Fibroblast of lung (primary cell): ENCODE data around the gene CST4. TPM values are rescaled to one million over a fixed set of nuclear protein-coding genes. Genes with fewer than 3 reads are reported as not detected.

Source experiments
- DNase-seq, 2 donors: peaks; one replicate each; pipeline versions ENCODE4 v3.0.0 to v3.0.0-alpha.2; 2010; ENCODE audit warnings: low read depth in 2 of 2
- H2AFZ ChIP-seq: 2 replicates; pipeline ENCODE4 v1.5.1; 2012; ENCODE audit warnings: low read length, control low read depth, inconsistent platforms
- H3K27ac ChIP-seq: 2 replicates; pipeline ENCODE4 v1.5.1; 2011; ENCODE audit warnings: low read length, control low read depth; ENCODE audit not compliant: insufficient read depth
- H3K27me3 ChIP-seq: 2 replicates; pipeline ENCODE4 v1.5.1; 2011; ENCODE audit warnings: mild to moderate bottlenecking, low read length; ENCODE audit not compliant: control insufficient read depth, insufficient read depth
- H3K36me3 ChIP-seq: 2 replicates; pipeline ENCODE4 v1.5.1; 2011; ENCODE audit warnings: low read length; ENCODE audit not compliant: control insufficient read depth, insufficient read depth
- H3K4me1 ChIP-seq: 2 replicates; pipeline ENCODE4 v1.5.1; 2011; ENCODE audit warnings: low read length; ENCODE audit not compliant: control insufficient read depth, insufficient read depth; ENCODE audit errors: extremely low read depth
- H3K4me2 ChIP-seq: 2 replicates; pipeline ENCODE4 v1.5.1; 2011; ENCODE audit warnings: low read length, control low read depth; ENCODE audit not compliant: insufficient read depth; ENCODE audit errors: extremely low read depth
- H3K4me3 ChIP-seq, 4 experiments: fragments of 200-600 bp in 1 of 4; sonication (generic) in 1 of 4; replicated peaks in 1 of 4; 2 replicates each; pipeline ENCODE4 v1.5.1; 2011 to 2016; ENCODE audit warnings: low read length in 4 of 4, low read depth in 3 of 4, mild to moderate bottlenecking in 3 of 4, control low read depth in 2 of 4, inconsistent platforms in 1 of 4, mixed read lengths in 1 of 4; ENCODE audit not compliant: insufficient read depth in 1 of 4; ENCODE audit errors: control extremely low read depth in 1 of 4
- H3K79me2 ChIP-seq: 2 replicates; pipeline ENCODE4 v1.5.1; 2012; ENCODE audit warnings: mild to moderate bottlenecking, low read length, inconsistent platforms; ENCODE audit not compliant: control insufficient read depth, insufficient read depth
- H3K9ac ChIP-seq: 2 replicates; pipeline ENCODE4 v1.5.1; 2011; ENCODE audit warnings: mild to moderate bottlenecking, low read length, control low read depth; ENCODE audit not compliant: insufficient read depth
- H3K9me3 ChIP-seq: 2 replicates; pipeline ENCODE4 v1.5.1; 2012; ENCODE audit warnings: low read depth, low read length; ENCODE audit not compliant: control insufficient read depth, insufficient read depth
- H4K20me1 ChIP-seq: 2 replicates; pipeline ENCODE4 v1.5.1; 2011; ENCODE audit warnings: low read length; ENCODE audit not compliant: control insufficient read depth, insufficient read depth; ENCODE audit errors: extremely low read depth
- EZH2 ChIP-seq: IDR thresholded peaks from 2 replicates; pipeline ENCODE4 v1.5.1; 2012; ENCODE audit warnings: low read length, control low read depth, mild to moderate bottlenecking; ENCODE audit errors: missing control alignments
- polyA plus RNA-seq, 2 donors: library from polyadenylated mRNA; depleted of rRNA in 1 of 2; stranded (reverse) in 1 of 2; unstranded in 1 of 2; fragments of >200 nt; gene quantifications; 2 replicates each; pipeline ENCODE4 v1.2.1, GENCODE V29; 2011 to 2012; ENCODE audit warnings: missing spikeins in 1 of 2
- total RNA-seq: library from RNA; depleted of rRNA; stranded (reverse); fragments of >200 nt; gene quantifications from 2 replicates; pipeline ENCODE4 v1.2.1, GENCODE V29; 2014
- TF ChIP-seq, protein P1 (sequence below), 2 donors: IDR thresholded peaks in 1 of 2; conservative IDR thresholded peaks in 1 of 2; 1 replicate in 1 of 2; 2 replicates in 1 of 2; pipeline ENCODE4 v1.5.1; 2011 to 2012; ENCODE audit warnings: low read length in 2 of 2, control low read depth in 1 of 2, inconsistent platforms in 1 of 2, low read depth in 1 of 2, mild to moderate bottlenecking in 1 of 2

Gene CST4
- total and polyA plus RNA-seq, 2 donors (not counting 1 experiment from before 2014, with no cell fraction given), result 0.16 to 0.17 TPM

DNA sequence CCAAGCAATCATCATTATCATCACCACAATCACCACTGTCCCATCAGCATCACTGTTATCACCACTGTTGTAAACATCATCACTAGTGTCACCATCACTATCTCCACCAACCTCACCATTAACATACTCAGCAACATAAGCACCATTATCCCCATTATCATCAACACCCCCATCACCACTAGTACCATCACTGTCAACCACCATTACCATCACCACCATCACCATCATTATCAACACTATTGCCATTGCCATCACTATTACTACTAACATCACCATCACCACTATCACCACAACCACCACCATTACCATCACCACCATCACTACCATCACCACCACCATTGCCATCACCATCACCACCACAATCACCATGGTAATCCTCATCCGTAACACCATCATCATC lies 19.5 kb downstream of the CST4 start:
- TF ChIP-seq EZH2, result no peak
- TF ChIP-seq, protein P1, sequence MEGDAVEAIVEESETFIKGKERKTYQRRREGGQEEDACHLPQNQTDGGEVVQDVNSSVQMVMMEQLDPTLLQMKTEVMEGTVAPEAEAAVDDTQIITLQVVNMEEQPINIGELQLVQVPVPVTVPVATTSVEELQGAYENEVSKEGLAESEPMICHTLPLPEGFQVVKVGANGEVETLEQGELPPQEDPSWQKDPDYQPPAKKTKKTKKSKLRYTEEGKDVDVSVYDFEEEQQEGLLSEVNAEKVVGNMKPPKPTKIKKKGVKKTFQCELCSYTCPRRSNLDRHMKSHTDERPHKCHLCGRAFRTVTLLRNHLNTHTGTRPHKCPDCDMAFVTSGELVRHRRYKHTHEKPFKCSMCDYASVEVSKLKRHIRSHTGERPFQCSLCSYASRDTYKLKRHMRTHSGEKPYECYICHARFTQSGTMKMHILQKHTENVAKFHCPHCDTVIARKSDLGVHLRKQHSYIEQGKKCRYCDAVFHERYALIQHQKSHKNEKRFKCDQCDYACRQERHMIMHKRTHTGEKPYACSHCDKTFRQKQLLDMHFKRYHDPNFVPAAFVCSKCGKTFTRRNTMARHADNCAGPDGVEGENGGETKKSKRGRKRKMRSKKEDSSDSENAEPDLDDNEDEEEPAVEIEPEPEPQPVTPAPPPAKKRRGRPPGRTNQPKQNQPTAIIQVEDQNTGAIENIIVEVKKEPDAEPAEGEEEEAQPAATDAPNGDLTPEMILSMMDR (conservative IDR thresholded peaks at IDR 0.05 in 1 of 2, IDR thresholded peaks at IDR 0.05 in 1 of 2; ENCODE audit: low read depth in 1 of 2, low read length in 2 of 2), result no peak
- no peak overlapping the region for H3K4me3 ChIP-seq
- no peak overlapping the region for H3K4me2 ChIP-seq
- no peak overlapping the region for H3K9ac ChIP-seq
- no peak for DNase-seq
- H3K27me3 ChIP-seq, result peaks cover 6% of the 10 kb centered on the region
- no peaks in the 10 kb centered on the region for H4K20me1 ChIP-seq
- no peaks in the 10 kb centered on the region for H3K9me3 ChIP-seq
- no peaks in the 10 kb centered on the region for H3K79me2 ChIP-seq
- H2AFZ ChIP-seq, result no peak overlapping the region
- H3K4me1 ChIP-seq, result no peaks in the 10 kb centered on the region
- H3K27ac ChIP-seq, result no peak overlapping the region
- no peaks in the 10 kb centered on the region for H3K36me3 ChIP-seq

DNA sequence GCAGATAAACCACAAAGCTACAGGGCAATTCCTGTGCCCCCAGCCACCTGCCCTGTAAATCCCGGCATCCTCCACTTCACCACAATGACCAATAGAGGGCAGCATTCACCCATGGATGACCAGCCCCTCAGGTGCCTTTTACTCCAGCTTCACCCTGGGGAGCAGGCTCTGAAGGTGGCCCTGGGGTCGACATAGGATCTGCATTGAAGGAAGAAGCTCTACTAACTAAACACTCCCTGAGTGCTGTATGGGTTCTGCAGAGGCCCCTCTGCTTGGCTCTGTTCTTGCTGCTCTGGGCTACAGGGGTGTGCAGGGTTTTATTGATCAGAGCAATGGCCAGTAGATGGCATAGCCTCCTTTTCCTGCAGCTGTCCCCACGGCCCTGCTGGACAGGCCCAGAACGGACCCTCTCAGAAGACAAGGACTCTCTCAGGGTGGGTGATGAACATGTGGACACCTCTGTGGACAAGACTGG lies 20.3 kb downstream of the CST4 start:
- no peaks in the 10 kb centered on the region for H3K4me1 ChIP-seq
- H3K79me2 ChIP-seq, result no peaks in the 10 kb centered on the region
- H4K20me1 ChIP-seq, result no peaks in the 10 kb centered on the region
- DNase-seq, result peak; percentile 19 to 60
- H3K9me3 ChIP-seq, result no peaks in the 10 kb centered on the region
- no peaks in the 10 kb centered on the region for H3K36me3 ChIP-seq
- TF ChIP-seq, protein P1 (conservative IDR thresholded peaks at IDR 0.05 in 1 of 2, IDR thresholded peaks at IDR 0.05 in 1 of 2; ENCODE audit: low read depth in 1 of 2, low read length in 2 of 2), result peak; percentile 85 to 87
- no peak for TF ChIP-seq EZH2
- H2AFZ ChIP-seq, result no peak overlapping the region
- H3K9ac ChIP-seq, result no peak overlapping the region
- no peak overlapping the region for H3K4me2 ChIP-seq
- H3K4me3 ChIP-seq, result no peak overlapping the region
- no peak overlapping the region for H3K27ac ChIP-seq
- peaks cover 6% of the 10 kb centered on the region for H3K27me3 ChIP-seq

DNA sequence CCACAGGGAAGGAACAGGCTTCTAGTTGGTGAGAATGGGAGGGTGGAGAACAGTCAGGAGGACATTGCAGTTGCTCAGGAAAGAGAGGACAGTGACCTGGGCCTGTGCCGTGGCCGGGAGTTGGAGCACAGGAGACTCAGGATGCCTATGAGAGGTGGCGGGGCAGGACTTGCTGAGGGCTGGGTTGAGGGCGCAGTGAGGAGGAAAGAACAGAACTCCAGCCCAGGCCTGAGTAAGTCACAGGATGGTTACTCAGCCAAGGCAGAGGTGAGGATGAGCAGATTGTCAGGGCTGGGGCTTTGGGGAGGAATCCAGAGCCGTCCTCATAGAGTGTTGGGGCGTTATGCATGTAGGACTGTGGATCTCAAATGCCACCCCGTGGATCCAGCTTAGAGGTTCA lies 21.2 kb downstream of the CST4 start:
- Histone ChIP-seq H3K27me3 (peaks cover 6% of the 10 kb centered on the region), H3K36me3 (no peaks in the 10 kb centered on the region), H3K9me3 (no peaks in the 10 kb centered on the region), H2AFZ (no peak overlapping the region), H3K9ac (no peak overlapping the region), H4K20me1 (no peaks in the 10 kb centered on the region), H3K79me2 (no peaks in the 10 kb centered on the region), H3K4me3 (no peak overlapping the region), H3K4me2 (no peak overlapping the region), H3K4me1 (no peaks in the 10 kb centered on the region), H3K27ac (no peak overlapping the region)
- TF ChIP-seq, protein P1 (conservative IDR thresholded peaks at IDR 0.05 in 1 of 2, IDR thresholded peaks at IDR 0.05 in 1 of 2; ENCODE audit: low read depth in 1 of 2, low read length in 2 of 2), result no peak
- TF ChIP-seq EZH2, result no peak
- no peak for DNase-seq
